Activated T-helper 1 cell treated with anti-CD3 and anti-CD28 coated beads, Interleukin-12 subunit alpha, Interleukin-12 subunit beta, Interleukin-2, Interleukin-4 antibody, amounts not matched to agents 30 ng/mL and 10 ng/mL and 1 ng/mL, durations not matched to agents 14 hours and 24 hours and 36 hours (primary cell): ENCODE results near the gene TMEM117. TPM values are rescaled to one million over a fixed set of nuclear protein-coding genes. Genes with fewer than 3 reads are reported as not detected.
"Not testable (repeated sequence)": the region's sequence is repeated elsewhere in the genome, so short reads cannot be mapped to it uniquely, and the experiment has no call there.

ENCODE experiments used
- DNase-seq: peaks from one replicate; pipeline ENCODE4 v3.0.0; 2021; ENCODE audit warnings: low spot score
- H3K27ac Mint-ChIP-seq: one replicate; pipeline ENCODE4 v1.8.0; 2021; ENCODE audit warnings: mild to moderate bottlenecking, mixed read lengths
- H3K27me3 Mint-ChIP-seq: one replicate; pipeline ENCODE4 v1.8.0; 2022; ENCODE audit warnings: mild to moderate bottlenecking, moderate library complexity, mixed read lengths; ENCODE audit not compliant: insufficient read depth
- H3K36me3 Mint-ChIP-seq: one replicate; pipeline ENCODE4 v1.8.0; 2021; ENCODE audit warnings: low read depth, mixed read lengths
- H3K4me1 Mint-ChIP-seq: one replicate; pipeline ENCODE4 v1.8.0; 2021; ENCODE audit warnings: low read depth, mixed read lengths
- H3K4me3 Mint-ChIP-seq: one replicate; pipeline ENCODE4 v1.8.0; 2021; ENCODE audit warnings: mild to moderate bottlenecking, moderate library complexity, mixed read lengths
- H3K9me3 Mint-ChIP-seq: one replicate; pipeline ENCODE4 v1.8.0; 2021; ENCODE audit warnings: mixed read lengths
- intact Hi-C: fragments of 100-400 bp; cut with micrococcal nuclease; formaldehyde crosslinking; loops from one replicate; pipeline ENCODE4 v1.15.1; 2024
- total RNA-seq: library from RNA; stranded (reverse); gene quantifications from 2 replicates; pipeline ENCODE4 v1.2.3, GENCODE V29; 2022

TMEM117 gene
- total RNA-seq, 1 donor from 2014 or later, result 2.2 TPM

- H3K4me3 Mint-ChIP-seq, result no peak overlapping the region
- no peak overlapping the region for H3K27ac Mint-ChIP-seq
- peaks cover 2% of the 10 kb centered on the region for H3K27me3 Mint-ChIP-seq
- no peak for DNase-seq
- peaks cover 4% of the 10 kb centered on the region for H3K4me1 Mint-ChIP-seq
- intact Hi-C loops, result no loop called here
- H3K9me3 Mint-ChIP-seq, result no peaks in the 10 kb centered on the region
- H3K36me3 Mint-ChIP-seq, result no peaks in the 10 kb centered on the region
Measured at GRCh38 chr12:43848786-43849185, 12.9 kb downstream of the TMEM117 start.

- no peaks in the 10 kb centered on the region for H3K9me3 Mint-ChIP-seq
- H3K36me3 Mint-ChIP-seq, result no peaks in the 10 kb centered on the region
- H3K4me3 Mint-ChIP-seq, result no peak overlapping the region
- H3K27ac Mint-ChIP-seq, result no peak overlapping the region
- no peak for DNase-seq
- intact Hi-C loops, result no loop called here
- peaks cover 4% of the 10 kb centered on the region for H3K27me3 Mint-ChIP-seq
- H3K4me1 Mint-ChIP-seq, result no peaks in the 10 kb centered on the region
Measured at GRCh38 chr12:43852744-43853143, 16.9 kb downstream of the TMEM117 start.

GRCh38 chr12:43856972-43857371, 21.1 kb downstream of the TMEM117 start:
- H3K9me3 Mint-ChIP-seq, result no peaks in the 10 kb centered on the region
- H3K4me3 Mint-ChIP-seq, result no peak overlapping the region
- DNase-seq, result no peak
- intact Hi-C loops, result no loop called here
- H3K4me1 Mint-ChIP-seq, result no peaks in the 10 kb centered on the region
- no peak overlapping the region for H3K27ac Mint-ChIP-seq
- no peaks in the 10 kb centered on the region for H3K36me3 Mint-ChIP-seq
- H3K27me3 Mint-ChIP-seq, result peaks cover 6% of the 10 kb centered on the region

- DNase-seq, result no peak
- no peak overlapping the region for H3K27ac Mint-ChIP-seq
- no peaks in the 10 kb centered on the region for H3K9me3 Mint-ChIP-seq
- peaks cover 6% of the 10 kb centered on the region for H3K27me3 Mint-ChIP-seq
- H3K4me1 Mint-ChIP-seq, result no peaks in the 10 kb centered on the region
- H3K4me3 Mint-ChIP-seq, result no peak overlapping the region
- H3K36me3 Mint-ChIP-seq, result no peaks in the 10 kb centered on the region
- intact Hi-C loops, result no loop called here
Measured at GRCh38 chr12:43858096-43858495, 22.2 kb downstream of the TMEM117 start.

GRCh38 chr12:43858991-43859390, 23.1 kb downstream of the TMEM117 start:
- Mint-ChIP-seq H3K4me1 (no peaks in the 10 kb centered on the region), H3K27ac (no peak overlapping the region), H3K27me3 (peaks cover 6% of the 10 kb centered on the region), H3K9me3 (no peaks in the 10 kb centered on the region), H3K36me3 (no peaks in the 10 kb centered on the region), H3K4me3 (no peak overlapping the region)
- DNase-seq, result no peak
- intact Hi-C loops, result no loop called here

GRCh38 chr12:43861015-43861839, 25.3 kb downstream of the TMEM117 start:
- Mint-ChIP-seq H3K27me3 (peaks cover 5% of the 10 kb centered on the region), H3K9me3 (no peaks in the 10 kb centered on the region), H3K4me1 (no peaks in the 10 kb centered on the region), H3K27ac (no peak overlapping the region), H3K36me3 (no peaks in the 10 kb centered on the region), H3K4me3 (no peak overlapping the region)
- DNase-seq, result no peak
- intact Hi-C loops, result no loop called here

- no peak overlapping the region for H3K27ac Mint-ChIP-seq
- DNase-seq, result no peak
- intact Hi-C loops, result no loop called here
- H3K9me3 Mint-ChIP-seq, result no peaks in the 10 kb centered on the region
- H3K27me3 Mint-ChIP-seq, result peaks cover 6% of the 10 kb centered on the region
- H3K4me1 Mint-ChIP-seq, result no peaks in the 10 kb centered on the region
- no peak overlapping the region for H3K4me3 Mint-ChIP-seq
- H3K36me3 Mint-ChIP-seq, result no peaks in the 10 kb centered on the region
Measured at GRCh38 chr12:43861840-43862150, 25.9 kb downstream of the TMEM117 start.

GRCh38 chr12:43863770-43864366, 28.0 kb downstream of the TMEM117 start:
- intact Hi-C loops, result no loop called here
- DNase-seq, result no peak
- Mint-ChIP-seq H3K36me3 (no peaks in the 10 kb centered on the region), H3K27ac (no peak overlapping the region), H3K27me3 (peaks cover 7% of the 10 kb centered on the region), H3K4me1 (no peaks in the 10 kb centered on the region), H3K9me3 (no peaks in the 10 kb centered on the region), H3K4me3 (no peak overlapping the region)

GRCh38 chr12:43864557-43864956, 28.7 kb downstream of the TMEM117 start:
- H3K4me1 Mint-ChIP-seq, intact Hi-C loops, H3K27me3 Mint-ChIP-seq, DNase-seq, H3K4me3 Mint-ChIP-seq, H3K36me3 Mint-ChIP-seq, H3K9me3 Mint-ChIP-seq, H3K27ac Mint-ChIP-seq: not testable (repeated sequence)

- H3K27me3 Mint-ChIP-seq, result peaks cover 4% of the 10 kb centered on the region
- H3K4me1 Mint-ChIP-seq, result no peaks in the 10 kb centered on the region
Measured at GRCh38 chr12:43869184-43869583, 33.3 kb downstream of the TMEM117 start.

GRCh38 chr12:43869765-43870164, 33.9 kb downstream of the TMEM117 start:
- H3K27me3 Mint-ChIP-seq, H3K4me3 Mint-ChIP-seq, H3K27ac Mint-ChIP-seq, H3K36me3 Mint-ChIP-seq, intact Hi-C loops, H3K4me1 Mint-ChIP-seq, DNase-seq, H3K9me3 Mint-ChIP-seq: not testable (repeated sequence)

More at GRCh38 chr12:43869184-43869583, 33.3 kb downstream of the TMEM117 start:
- Mint-ChIP-seq H3K27ac (no peak overlapping the region), H3K4me3 (no peak overlapping the region), H3K36me3 (no peaks in the 10 kb centered on the region), H3K9me3 (no peaks in the 10 kb centered on the region)
- no peak for DNase-seq
- intact Hi-C loops, result no loop called here

GRCh38 chr12:43871258-43871657, 35.4 kb downstream of the TMEM117 start:
- H3K27me3 Mint-ChIP-seq, DNase-seq, intact Hi-C loops, H3K4me1 Mint-ChIP-seq, H3K4me3 Mint-ChIP-seq, H3K9me3 Mint-ChIP-seq, H3K36me3 Mint-ChIP-seq, H3K27ac Mint-ChIP-seq: not testable (repeated sequence)

GRCh38 chr12:43872396-43872795, 36.5 kb downstream of the TMEM117 start:
- intact Hi-C loops, result no loop called here
- Mint-ChIP-seq H3K4me3 (no peak overlapping the region), H3K27ac (no peak overlapping the region), H3K36me3 (no peaks in the 10 kb centered on the region), H3K27me3 (peaks cover 2% of the 10 kb centered on the region), H3K4me1 (no peaks in the 10 kb centered on the region), H3K9me3 (no peaks in the 10 kb centered on the region)
- no peak for DNase-seq
